ENCODE results near the gene MRPS33. TPM values are rescaled to one million over a fixed set of nuclear protein-coding genes. Genes with fewer than 3 reads are reported as not detected.

MRPS33 gene
- total RNA-seq, 1 donor from 2014 or later, result 123 TPM

DNA sequence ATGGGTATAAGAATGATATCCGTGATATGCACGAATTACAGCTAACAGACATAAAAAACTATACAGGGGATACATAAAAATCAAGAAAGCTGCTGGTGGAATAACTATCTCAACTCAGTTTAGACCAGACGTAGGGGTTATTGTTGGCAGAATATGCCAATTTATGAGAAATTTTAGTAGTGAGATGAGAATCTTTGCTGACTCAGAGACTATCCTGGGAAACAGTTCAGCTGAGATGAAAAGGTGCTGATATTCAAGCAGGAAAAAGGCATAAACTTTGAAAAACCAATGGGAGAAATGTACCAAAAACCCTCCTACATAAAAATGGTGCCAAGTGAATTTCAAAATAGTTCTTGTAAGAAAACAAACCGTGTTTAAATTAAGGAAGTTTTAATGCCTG lies 3.3 kb downstream of the MRPS33 start:
- H3K27me3 ChIP-seq (ENCODE audit: low read depth), result no peaks in the 10 kb centered on the region
- H3K9me3 ChIP-seq (replicated peaks), result no peaks in the 10 kb centered on the region
- TF ChIP-seq, protein P1, sequence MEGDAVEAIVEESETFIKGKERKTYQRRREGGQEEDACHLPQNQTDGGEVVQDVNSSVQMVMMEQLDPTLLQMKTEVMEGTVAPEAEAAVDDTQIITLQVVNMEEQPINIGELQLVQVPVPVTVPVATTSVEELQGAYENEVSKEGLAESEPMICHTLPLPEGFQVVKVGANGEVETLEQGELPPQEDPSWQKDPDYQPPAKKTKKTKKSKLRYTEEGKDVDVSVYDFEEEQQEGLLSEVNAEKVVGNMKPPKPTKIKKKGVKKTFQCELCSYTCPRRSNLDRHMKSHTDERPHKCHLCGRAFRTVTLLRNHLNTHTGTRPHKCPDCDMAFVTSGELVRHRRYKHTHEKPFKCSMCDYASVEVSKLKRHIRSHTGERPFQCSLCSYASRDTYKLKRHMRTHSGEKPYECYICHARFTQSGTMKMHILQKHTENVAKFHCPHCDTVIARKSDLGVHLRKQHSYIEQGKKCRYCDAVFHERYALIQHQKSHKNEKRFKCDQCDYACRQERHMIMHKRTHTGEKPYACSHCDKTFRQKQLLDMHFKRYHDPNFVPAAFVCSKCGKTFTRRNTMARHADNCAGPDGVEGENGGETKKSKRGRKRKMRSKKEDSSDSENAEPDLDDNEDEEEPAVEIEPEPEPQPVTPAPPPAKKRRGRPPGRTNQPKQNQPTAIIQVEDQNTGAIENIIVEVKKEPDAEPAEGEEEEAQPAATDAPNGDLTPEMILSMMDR (IDR thresholded peaks at IDR 0.05; ENCODE audit: borderline replicate concordance), result no peak
- peaks cover 22% of the 10 kb centered on the region for H3K4me1 ChIP-seq
- no peak for DNase-seq
- intact Hi-C loops (cut with micrococcal nuclease), result loop anchor here (5.0 kb wide), 1 partner anchor 199 kb away; no protein-coding TSS in a partner anchor
- H3K4me3 ChIP-seq, result no peak overlapping the region
- H3K36me3 ChIP-seq, result peaks cover 29% of the 10 kb centered on the region
- no peak overlapping the region for H3K27ac ChIP-seq (replicated peaks)

DNA sequence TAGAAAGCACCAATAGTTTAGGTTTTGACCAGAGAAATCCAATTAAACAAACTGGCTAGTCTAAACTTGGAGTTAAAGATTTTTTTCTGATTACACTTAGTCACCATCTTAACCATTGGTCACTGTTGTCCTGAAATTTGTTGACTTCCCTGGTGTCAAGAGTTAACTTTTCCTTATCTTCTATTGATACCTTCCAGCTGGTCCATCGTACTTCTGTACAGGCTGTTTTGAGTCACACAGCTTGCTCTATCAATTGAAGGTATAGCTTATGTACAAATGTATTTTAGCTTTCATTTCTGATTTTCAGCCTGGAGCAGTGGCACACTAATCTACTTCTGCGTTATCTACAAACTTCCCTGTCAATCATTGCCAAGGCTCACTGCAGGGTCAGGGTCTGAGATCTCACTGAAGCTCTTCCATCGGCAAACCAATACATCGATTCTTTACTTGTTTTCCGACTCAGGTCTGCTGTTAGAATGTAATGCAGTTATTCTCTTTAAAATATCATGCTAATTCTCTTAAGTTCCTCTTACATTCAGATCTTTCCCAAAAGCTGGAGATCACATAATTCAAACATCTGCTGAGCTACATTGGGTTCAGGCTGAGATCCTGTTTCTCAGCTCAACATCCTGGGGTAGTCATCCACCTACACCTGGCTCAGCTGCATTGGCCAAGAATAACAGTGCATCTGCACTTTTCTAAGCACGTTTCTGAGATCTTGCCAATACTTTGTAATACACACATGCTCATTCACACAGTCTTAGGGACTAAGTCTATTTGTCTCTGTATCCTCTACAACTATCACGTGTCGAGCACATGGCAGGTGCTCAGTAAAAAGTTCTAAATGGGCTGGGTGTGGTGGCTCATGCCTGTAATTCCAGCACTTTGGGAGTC lies 11.3 kb downstream of the MRPS33 start:
- Histone ChIP-seq H3K36me3 (peaks cover 25% of the 10 kb centered on the region), H3K27ac (replicated peaks) (no peak overlapping the region), H3K27me3 (ENCODE audit: low read depth) (no peaks in the 10 kb centered on the region), H3K4me3 (no peak overlapping the region), H3K9me3 (replicated peaks) (no peaks in the 10 kb centered on the region), H3K4me1 (no peaks in the 10 kb centered on the region)
- no peak for DNase-seq
- TF ChIP-seq, protein P1 (IDR thresholded peaks at IDR 0.05; ENCODE audit: borderline replicate concordance), result no peak
- intact Hi-C loops (cut with micrococcal nuclease), result no loop called here

DNA sequence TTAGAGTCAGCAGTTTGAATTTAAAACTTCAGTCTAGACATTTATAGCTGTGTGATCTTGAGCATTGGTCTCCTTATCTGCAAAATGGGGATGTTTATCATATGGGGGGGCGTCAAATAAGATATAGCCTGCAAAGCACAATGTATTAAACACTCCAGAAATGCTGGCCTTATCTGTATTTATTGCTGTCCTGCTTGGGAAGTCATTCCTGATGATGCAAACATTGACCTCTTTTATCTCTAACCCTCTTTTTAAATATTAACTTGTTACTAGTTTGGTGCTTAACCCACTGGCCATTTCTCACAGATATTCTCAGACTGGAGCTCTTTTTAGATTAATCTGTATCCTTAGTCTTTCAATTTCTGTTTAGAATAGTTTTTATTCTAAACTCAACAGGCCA lies 13.2 kb downstream of the MRPS33 start:
- H3K4me1 ChIP-seq, result no peaks in the 10 kb centered on the region
- intact Hi-C loops (cut with micrococcal nuclease), result no loop called here

DNA sequence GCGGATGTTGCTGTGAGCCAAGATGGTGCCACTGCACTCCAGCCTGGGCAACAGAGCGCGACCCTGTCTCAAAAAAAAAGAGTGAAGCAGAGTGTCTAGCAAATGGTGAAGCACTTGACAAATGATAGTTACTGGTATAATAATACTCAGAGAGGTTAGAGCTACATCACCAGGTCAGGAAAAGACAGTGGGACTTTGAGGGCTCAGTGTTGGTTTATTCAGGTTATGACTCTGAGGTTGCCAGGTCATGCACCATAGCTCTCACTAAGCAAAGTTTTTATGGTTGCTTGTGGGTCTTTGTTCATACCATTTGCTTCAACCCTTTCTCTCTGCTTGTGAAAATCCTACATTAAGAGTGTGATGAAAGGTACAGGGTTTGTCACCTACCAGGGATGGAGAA lies 13.6 kb downstream of the MRPS33 start:
- Histone ChIP-seq H3K4me3 (no peak overlapping the region), H3K9me3 (replicated peaks) (no peaks in the 10 kb centered on the region), H3K4me1 (no peaks in the 10 kb centered on the region), H3K27me3 (ENCODE audit: low read depth) (no peaks in the 10 kb centered on the region), H3K27ac (replicated peaks) (no peak overlapping the region), H3K36me3 (peaks cover 10% of the 10 kb centered on the region)
- DNase-seq, result no peak
- intact Hi-C loops (cut with micrococcal nuclease), result no loop called here
- TF ChIP-seq, protein P1 (IDR thresholded peaks at IDR 0.05; ENCODE audit: borderline replicate concordance), result no peak

More for the DNA sequence above, 13.2 kb downstream of the MRPS33 start:
- Histone ChIP-seq H3K27me3 (ENCODE audit: low read depth) (no peaks in the 10 kb centered on the region), H3K27ac (replicated peaks) (no peak overlapping the region), H3K9me3 (replicated peaks) (no peaks in the 10 kb centered on the region), H3K4me3 (no peak overlapping the region), H3K36me3 (peaks cover 15% of the 10 kb centered on the region)
- TF ChIP-seq, protein P1 (IDR thresholded peaks at IDR 0.05; ENCODE audit: borderline replicate concordance), result no peak
- no peak for DNase-seq

DNA sequence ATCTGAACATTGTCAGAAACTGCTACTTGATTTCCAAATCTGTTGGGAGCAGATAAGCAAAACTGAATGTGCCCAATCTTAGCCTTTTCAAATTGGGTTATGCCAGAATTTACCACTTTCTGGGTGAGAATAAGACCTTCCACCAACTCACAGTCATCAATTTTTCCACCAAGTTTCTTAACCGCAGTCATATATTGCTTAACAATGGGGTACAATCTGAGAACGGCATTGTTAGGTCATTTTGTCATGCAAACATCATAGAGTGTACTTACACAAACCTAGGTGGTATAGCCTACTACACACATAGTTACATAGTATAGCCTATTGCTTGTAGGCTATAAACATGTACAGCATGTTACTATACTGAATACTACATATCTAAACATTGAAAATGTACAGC lies 16.0 kb downstream of the MRPS33 start:
- intact Hi-C loops (cut with micrococcal nuclease), result no loop called here
- TF ChIP-seq, protein P1 (IDR thresholded peaks at IDR 0.05; ENCODE audit: borderline replicate concordance), result no peak
- H3K9me3 ChIP-seq (replicated peaks), result no peaks in the 10 kb centered on the region
- no peaks in the 10 kb centered on the region for H3K36me3 ChIP-seq
- no peak overlapping the region for H3K27ac ChIP-seq (replicated peaks)
- H3K27me3 ChIP-seq (ENCODE audit: low read depth), result no peaks in the 10 kb centered on the region
- DNase-seq, result no peak
- no peaks in the 10 kb centered on the region for H3K4me1 ChIP-seq
- H3K4me3 ChIP-seq, result no peak overlapping the region

Data from left ventricle myocardium inferior (tissue), 1 donor.